ENCODE results near the gene SND1. TPM values are rescaled to one million over a fixed set of nuclear protein-coding genes. Genes with fewer than 3 reads are reported as not detected.
"Not testable (repeated sequence)": the region's sequence is repeated elsewhere in the genome, so short reads cannot be mapped to it uniquely, and the experiment has no call there.

The SND1 gene
- total RNA-seq, 1 donor = 80.2 TPM

DNA sequence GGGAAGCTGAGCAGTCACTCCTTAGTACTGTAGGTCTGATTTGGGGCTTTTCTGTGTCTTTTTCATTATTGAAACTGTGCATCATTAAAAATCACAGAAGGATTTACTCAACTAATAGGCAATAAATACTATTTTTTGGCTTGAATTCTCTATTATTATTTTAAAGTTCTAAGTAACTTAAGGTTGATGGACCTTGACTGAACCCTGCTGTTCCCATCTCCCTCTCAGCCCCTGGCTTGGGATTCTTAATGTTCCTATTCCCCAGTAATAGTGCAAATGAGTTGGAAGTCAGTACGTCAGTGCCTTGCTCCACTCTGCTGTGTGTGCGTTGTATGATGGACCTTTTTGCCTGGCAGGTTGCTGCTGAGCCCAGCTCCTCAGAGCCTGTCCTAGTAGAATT is 166.3 kb downstream of the SND1 start:
- Histone ChIP-seq H3K4me3 (ENCODE audit: low read length) (no peak overlapping the region), H3K9me3 (ENCODE audit: low read depth, low read length) (no peaks in the 10 kb centered on the region)

DNA sequence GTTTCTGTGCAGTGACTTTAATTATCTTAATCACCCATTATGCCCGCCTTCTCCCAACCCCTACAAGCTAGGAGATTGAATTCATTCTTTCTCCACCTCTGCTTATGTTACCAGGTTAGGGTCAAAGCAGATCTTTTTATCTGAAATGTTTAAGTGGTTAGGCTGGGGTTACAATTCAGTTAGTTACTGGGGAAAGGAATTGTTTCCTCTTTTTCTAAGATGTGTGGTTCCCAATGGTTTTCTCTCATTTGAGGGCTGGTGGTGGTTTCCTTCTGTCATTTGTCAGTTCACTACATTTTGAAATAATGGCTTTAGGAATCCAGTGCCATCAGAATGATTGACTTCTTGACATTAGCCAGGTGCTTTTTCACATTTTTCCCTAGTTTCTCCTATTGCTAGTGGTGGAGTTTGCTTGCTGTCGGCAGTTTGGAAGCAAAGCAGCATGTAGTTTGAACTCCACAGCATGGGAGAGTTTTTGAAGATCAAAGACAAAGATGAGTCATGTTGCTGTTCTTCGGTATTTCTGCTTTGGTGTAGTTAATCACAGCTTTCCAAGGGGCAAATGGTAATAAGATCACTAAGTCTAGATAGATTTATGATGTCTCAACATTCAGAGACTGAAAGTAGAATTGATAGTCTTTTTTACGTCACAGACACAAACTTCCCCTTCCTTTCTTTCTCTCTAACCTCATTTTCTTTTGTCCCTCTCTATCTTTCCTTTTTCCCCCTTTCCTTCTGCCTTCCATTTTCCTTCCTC is 168.2 kb downstream of the SND1 start:
- Histone ChIP-seq H3K9me3 (ENCODE audit: low read depth, low read length) (no peaks in the 10 kb centered on the region), H3K27me3 (ENCODE audit: insufficient read depth, low read length) (no peaks in the 10 kb centered on the region), H3K4me1 (ENCODE audit: insufficient read depth, low read length) (peaks cover 24% of the 10 kb centered on the region), H3K4me3 (ENCODE audit: low read length) (no peak overlapping the region)

More for the DNA sequence above, 166.3 kb downstream of the SND1 start:
- Histone ChIP-seq H3K27me3 (ENCODE audit: insufficient read depth, low read length) (no peaks in the 10 kb centered on the region), H3K4me1 (ENCODE audit: insufficient read depth, low read length) (peaks cover 22% of the 10 kb centered on the region)

DNA sequence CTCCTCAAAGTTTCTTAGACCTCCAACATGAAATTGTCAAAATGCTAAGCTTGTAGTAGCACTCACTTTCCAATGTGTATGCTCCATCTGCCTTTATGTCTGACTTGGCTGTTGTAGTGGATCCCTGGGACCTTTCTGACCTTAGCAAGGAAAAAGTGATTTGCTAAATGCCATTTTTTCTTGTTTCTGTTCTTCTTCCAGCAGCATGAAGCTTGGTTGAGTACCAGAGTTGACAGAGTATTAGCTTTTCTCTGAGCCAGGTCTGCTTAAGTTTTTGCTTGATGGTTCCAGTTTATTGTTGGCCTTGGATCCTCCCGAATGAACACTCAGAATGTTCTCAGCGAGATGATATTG is 168.7 kb downstream of the SND1 start:
- H3K27me3 ChIP-seq (ENCODE audit: insufficient read depth, low read length) = no peaks in the 10 kb centered on the region

GRCh38 chr7:127821146-127821545 is 169.2 kb downstream of the SND1 start:
- H3K27me3 ChIP-seq (ENCODE audit: insufficient read depth, low read length) = no peaks in the 10 kb centered on the region
- H3K9me3 ChIP-seq (ENCODE audit: low read depth, low read length) = no peaks in the 10 kb centered on the region
- H3K4me1 ChIP-seq (ENCODE audit: insufficient read depth, low read length) = peaks cover 24% of the 10 kb centered on the region
- H3K4me3 ChIP-seq (ENCODE audit: low read length) = no peak overlapping the region

More for the DNA sequence above, 168.7 kb downstream of the SND1 start:
- peaks cover 24% of the 10 kb centered on the region for H3K4me1 ChIP-seq (ENCODE audit: insufficient read depth, low read length)
- H3K9me3 ChIP-seq (ENCODE audit: low read depth, low read length) = no peaks in the 10 kb centered on the region
- H3K4me3 ChIP-seq (ENCODE audit: low read length) = no peak overlapping the region

GRCh38 chr7:127822822-127823508 is 171.0 kb downstream of the SND1 start:
- Histone ChIP-seq H3K9me3 (ENCODE audit: low read depth, low read length) (no peaks in the 10 kb centered on the region), H3K4me1 (ENCODE audit: insufficient read depth, low read length) (peaks cover 24% of the 10 kb centered on the region), H3K4me3 (ENCODE audit: low read length) (no peak overlapping the region), H3K27me3 (ENCODE audit: insufficient read depth, low read length) (no peaks in the 10 kb centered on the region)

- Histone ChIP-seq H3K4me1 (ENCODE audit: insufficient read depth, low read length) (peaks cover 18% of the 10 kb centered on the region), H3K4me3 (ENCODE audit: low read length) (no peak overlapping the region), H3K27me3 (ENCODE audit: insufficient read depth, low read length) (no peaks in the 10 kb centered on the region), H3K9me3 (ENCODE audit: low read depth, low read length) (no peaks in the 10 kb centered on the region)
These were observed 172.7 kb downstream of the SND1 start for GRCh38 chr7:127824682-127825081.

GRCh38 chr7:127828843-127829500 is 177.0 kb downstream of the SND1 start:
- Histone ChIP-seq H3K4me1 (ENCODE audit: insufficient read depth, low read length) (peaks cover 5% of the 10 kb centered on the region), H3K9me3 (ENCODE audit: low read depth, low read length) (no peaks in the 10 kb centered on the region), H3K4me3 (ENCODE audit: low read length) (no peak overlapping the region), H3K27me3 (ENCODE audit: insufficient read depth, low read length) (no peaks in the 10 kb centered on the region)

DNA sequence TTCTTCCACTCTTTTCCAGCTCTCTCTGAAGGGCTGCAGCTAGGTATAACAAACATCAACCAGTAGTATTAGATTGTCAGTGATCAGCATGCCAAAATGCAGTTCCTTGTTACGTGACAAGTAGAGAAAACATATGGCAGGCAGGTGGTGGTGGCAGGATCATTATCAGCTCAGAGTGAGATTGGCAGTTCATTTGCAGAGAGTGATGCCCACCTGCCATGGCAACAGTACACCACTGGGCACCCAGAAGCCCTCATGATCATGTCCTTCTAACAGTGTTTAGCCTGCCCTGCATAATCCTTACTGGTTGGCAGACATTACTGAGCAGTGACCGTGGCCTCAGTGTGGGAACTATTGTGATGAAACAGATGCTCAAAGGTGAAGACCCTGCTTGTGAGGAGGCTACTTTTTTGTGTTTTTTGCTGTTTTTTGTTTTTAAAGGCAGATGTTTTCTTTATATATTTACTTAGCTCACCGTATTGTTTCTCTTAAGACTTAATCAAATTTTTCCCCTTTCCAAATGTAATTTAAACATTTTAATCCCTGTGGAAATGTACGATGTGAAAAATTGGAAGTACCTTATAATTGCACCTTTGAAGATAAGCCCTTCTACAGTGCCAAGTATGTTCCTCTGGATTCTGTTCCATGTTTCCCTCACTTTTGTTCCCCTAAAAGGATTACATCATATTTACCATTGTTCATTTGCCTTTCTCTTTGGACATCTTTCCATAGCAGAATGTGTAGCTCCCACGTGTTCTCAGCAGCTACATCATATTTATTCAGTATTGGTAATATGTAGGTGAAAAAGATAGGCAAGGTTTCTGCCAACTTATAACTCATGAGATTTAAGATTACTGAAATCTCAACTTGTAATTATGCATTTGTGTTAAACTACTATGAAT is 179.6 kb downstream of the SND1 start:
- Histone ChIP-seq H3K4me3 (ENCODE audit: low read length) (no peak overlapping the region), H3K27me3 (ENCODE audit: insufficient read depth, low read length) (no peaks in the 10 kb centered on the region), H3K4me1 (ENCODE audit: insufficient read depth, low read length) (peaks cover 14% of the 10 kb centered on the region), H3K9me3 (ENCODE audit: low read depth, low read length) (no peaks in the 10 kb centered on the region)

- Histone ChIP-seq H3K27me3 (ENCODE audit: insufficient read depth, low read length) (no peaks in the 10 kb centered on the region), H3K9me3 (ENCODE audit: low read depth, low read length) (peaks cover 9% of the 10 kb centered on the region), H3K4me3 (ENCODE audit: low read length) (no peak overlapping the region), H3K4me1 (ENCODE audit: insufficient read depth, low read length) (peaks cover 14% of the 10 kb centered on the region)
These were observed 180.6 kb downstream of the SND1 start for GRCh38 chr7:127832592-127832991.

DNA sequence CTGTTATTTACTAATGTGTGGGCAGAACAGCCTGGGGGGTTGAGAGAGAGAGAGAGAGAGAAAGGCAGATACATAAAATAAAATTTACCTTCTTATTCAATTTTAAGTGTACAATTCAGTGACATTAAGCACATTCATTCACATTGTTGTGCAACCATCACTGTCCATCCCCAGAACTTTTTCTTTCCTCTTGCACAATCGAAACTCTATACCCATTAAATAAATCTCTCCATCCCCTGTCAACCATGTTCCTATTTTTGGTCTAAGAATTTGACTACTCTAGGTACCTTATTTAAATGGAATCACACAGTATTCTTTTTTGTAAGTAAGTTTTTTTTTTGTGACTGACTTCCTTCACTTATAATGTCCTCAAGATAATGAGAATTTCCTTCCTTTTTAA is 181.6 kb downstream of the SND1 start:
- Histone ChIP-seq H3K9me3 (ENCODE audit: low read depth, low read length) (peaks cover 14% of the 10 kb centered on the region), H3K27me3 (ENCODE audit: insufficient read depth, low read length) (no peaks in the 10 kb centered on the region), H3K4me3 (ENCODE audit: low read length) (no peak overlapping the region), H3K4me1 (ENCODE audit: insufficient read depth, low read length) (peaks cover 14% of the 10 kb centered on the region)

DNA sequence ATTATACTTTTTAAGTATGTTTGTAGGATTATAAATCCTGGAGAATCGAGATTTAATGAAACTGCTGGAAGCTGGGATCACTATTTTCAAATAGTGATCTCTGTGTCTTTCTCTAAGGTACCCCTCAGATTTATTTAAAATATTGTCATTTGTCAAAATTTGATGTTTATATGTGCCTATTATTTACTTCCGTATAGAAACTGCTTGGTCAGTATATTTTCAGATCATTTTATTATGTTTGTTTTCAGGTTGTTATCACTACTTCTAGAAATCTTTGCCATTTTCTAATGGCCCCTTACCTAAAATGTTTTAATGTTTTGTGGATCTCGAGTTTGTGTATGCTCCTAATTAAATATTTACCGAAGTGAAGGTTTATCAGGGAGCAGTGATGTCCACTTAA is 183.7 kb downstream of the SND1 start:
- Histone ChIP-seq H3K27me3 (ENCODE audit: insufficient read depth, low read length) (no peaks in the 10 kb centered on the region), H3K9me3 (ENCODE audit: low read depth, low read length) (peaks cover 14% of the 10 kb centered on the region), H3K4me3 (ENCODE audit: low read length) (no peak overlapping the region), H3K4me1 (ENCODE audit: insufficient read depth, low read length) (peaks cover 14% of the 10 kb centered on the region)

GRCh38 chr7:127837816-127838410 is 185.9 kb downstream of the SND1 start:
- Histone ChIP-seq H3K9me3 (ENCODE audit: low read depth, low read length) (peaks cover 14% of the 10 kb centered on the region), H3K4me1 (ENCODE audit: insufficient read depth, low read length) (peaks cover 14% of the 10 kb centered on the region)
- not testable (repeated sequence) for H3K27me3 ChIP-seq (ENCODE audit: insufficient read depth, low read length); H3K4me3 ChIP-seq (ENCODE audit: low read length)

DNA sequence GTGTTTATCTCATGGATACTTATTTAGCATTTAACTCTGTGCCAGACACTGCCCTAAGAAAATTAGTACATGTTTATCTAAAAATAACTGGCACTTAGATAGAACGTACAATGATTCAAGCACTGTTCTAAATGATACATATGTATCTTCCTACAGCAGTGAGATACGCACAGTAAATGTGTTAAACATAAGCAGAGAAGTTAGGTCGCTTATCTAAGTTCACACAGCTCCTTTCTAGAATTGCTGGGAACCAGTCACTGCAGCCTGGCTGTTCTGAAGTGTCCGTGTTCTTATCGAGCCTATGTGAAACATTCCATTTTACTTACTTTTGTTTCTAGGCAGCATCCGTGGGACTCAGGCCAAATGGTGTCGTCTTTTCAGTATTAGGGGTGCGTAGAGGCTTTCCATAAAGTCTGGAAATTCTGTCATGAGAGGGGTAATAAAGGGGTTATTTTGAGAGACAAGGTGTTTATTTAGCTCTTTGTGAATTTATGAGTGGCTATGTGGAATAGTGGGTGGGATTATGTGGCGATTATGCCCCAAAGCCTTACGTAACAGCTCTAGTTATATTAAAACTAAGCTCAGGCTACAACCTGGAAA is 186.9 kb downstream of the SND1 start:
- Histone ChIP-seq H3K27me3 (ENCODE audit: insufficient read depth, low read length) (no peaks in the 10 kb centered on the region), H3K4me3 (ENCODE audit: low read length) (no peak overlapping the region), H3K4me1 (ENCODE audit: insufficient read depth, low read length) (peaks cover 9% of the 10 kb centered on the region), H3K9me3 (ENCODE audit: low read depth, low read length) (peaks cover 14% of the 10 kb centered on the region)
